ENCODE measurements around the gene ITIH2.

The ITIH2 gene

DNA sequence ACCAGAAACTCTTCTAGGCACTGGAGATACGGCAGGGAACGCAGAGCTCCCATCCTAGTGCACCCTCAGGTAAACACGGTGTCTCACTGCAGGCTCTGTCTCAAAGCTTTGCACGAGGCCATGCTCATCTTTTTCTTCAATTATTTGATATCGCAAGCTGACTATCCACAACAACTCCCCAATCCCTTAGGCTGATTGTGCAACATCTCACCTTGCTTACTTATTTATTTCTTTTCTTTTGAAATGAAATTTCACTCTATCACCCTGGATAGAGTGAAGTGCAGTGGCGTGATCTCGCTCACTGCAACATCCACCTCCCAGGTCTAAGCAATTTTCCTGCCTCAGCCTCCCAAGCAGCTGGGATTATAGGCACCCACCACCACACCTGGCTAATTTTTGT lies 12.4 kb downstream of the ITIH2 start:
- Histone ChIP-seq H3K27ac (ENCODE audit: low read length, poor library complexity, severe bottlenecking) (no peak overlapping the region), H3K79me1 (replicated peaks; ENCODE audit: low read length, poor library complexity, severe bottlenecking) (no peaks in the 10 kb centered on the region), H3K9ac (ENCODE audit: low read length) (no peak overlapping the region), H2AK5ac (ENCODE audit: low read length, severe bottlenecking) (no peak overlapping the region), H3K27me3 (ENCODE audit: control insufficient read depth in 1 of 2, insufficient read depth in 1 of 2, low read length in 2 of 2) (peaks cover 0 to 5% of the 10 kb centered on the region in 2 experiments), H3K4ac (ENCODE audit: low read depth in 1 of 2, low read length in 2 of 2) (no peak overlapping the region), H2BK12ac (ENCODE audit: low read length in 2 of 2) (no peak overlapping the region), H3K23ac (ENCODE audit: low read length in 2 of 2) (no peak overlapping the region), H3K36me3 (ENCODE audit: control insufficient read depth in 1 of 2, insufficient read depth in 2 of 2, low read depth in 1 of 2, low read length in 2 of 2) (no peaks in the 10 kb centered on the region), H2BK5ac (ENCODE audit: low read depth, low read length, poor library complexity, severe bottlenecking) (no peak overlapping the region), H3K9me3 (ENCODE audit: control insufficient read depth, low read length) (no peaks in the 10 kb centered on the region), H3K18ac (ENCODE audit: low read depth in 1 of 2, low read length in 2 of 2) (no peak overlapping the region), H2AFZ (ENCODE audit: low read depth, low read length) (no peak overlapping the region), H2BK120ac (ENCODE audit: low read depth, low read length) (no peak overlapping the region), H4K8ac (ENCODE audit: low read length) (no peak overlapping the region), H3K4me3 (ENCODE audit: insufficient read depth in 1 of 2, low read depth in 1 of 2, low read length in 2 of 2) (no peak overlapping the region), H3K4me2 (ENCODE audit: low read length, poor library complexity, severe bottlenecking) (no peak overlapping the region), H4K91ac (ENCODE audit: low read length) (no peak overlapping the region), H3K4me1 (ENCODE audit: control insufficient read depth, insufficient read depth, low read depth, low read length) (no peaks in the 10 kb centered on the region), H2BK15ac (ENCODE audit: low read depth, poor library complexity, severe bottlenecking) (no peak overlapping the region), H3K14ac (ENCODE audit: low read length in 2 of 2) (no peak overlapping the region)
- WGBS: 85% methylated on average over 7 of the region's 7 CpGs
- DNase-seq: no peak

DNA sequence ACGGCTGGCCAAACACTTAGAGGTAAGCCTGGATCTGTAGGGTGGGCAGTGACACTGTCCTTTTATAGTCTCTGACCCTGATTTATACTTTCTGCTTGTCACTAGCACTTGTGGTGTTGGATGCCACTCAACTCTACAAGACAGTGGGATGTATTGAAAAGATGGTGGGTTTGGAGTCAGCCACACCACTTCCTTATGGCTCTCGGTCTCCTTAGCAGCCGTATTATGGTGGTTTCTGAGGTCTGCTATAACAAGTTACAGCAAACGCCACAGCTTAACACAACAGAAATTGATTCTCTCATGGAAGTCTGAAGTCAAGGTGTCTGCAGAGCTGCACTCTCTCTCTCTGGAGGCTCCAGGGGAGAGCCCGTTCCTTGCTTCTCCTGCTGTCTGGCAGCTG lies 14.7 kb downstream of the ITIH2 start:
- Histone ChIP-seq H3K14ac (ENCODE audit: low read length in 2 of 2) (no peak overlapping the region), H3K4me1 (ENCODE audit: control insufficient read depth, insufficient read depth, low read depth, low read length) (no peaks in the 10 kb centered on the region), H2BK15ac (ENCODE audit: low read depth, poor library complexity, severe bottlenecking) (no peak overlapping the region), H3K27me3 (ENCODE audit: control insufficient read depth in 1 of 2, insufficient read depth in 1 of 2, low read length in 2 of 2) (peaks cover 0 to 13% of the 10 kb centered on the region in 2 experiments), H3K4me2 (ENCODE audit: low read length, poor library complexity, severe bottlenecking) (no peak overlapping the region), H3K36me3 (ENCODE audit: control insufficient read depth in 1 of 2, insufficient read depth in 2 of 2, low read depth in 1 of 2, low read length in 2 of 2) (no peaks in the 10 kb centered on the region), H2BK12ac (ENCODE audit: low read length in 2 of 2) (no peak overlapping the region), H3K9me3 (ENCODE audit: control insufficient read depth, low read length) (no peaks in the 10 kb centered on the region), H3K4me3 (ENCODE audit: insufficient read depth in 1 of 2, low read depth in 1 of 2, low read length in 2 of 2) (no peak overlapping the region), H3K23ac (ENCODE audit: low read length in 2 of 2) (no peak overlapping the region), H4K8ac (ENCODE audit: low read length) (no peak overlapping the region), H3K79me1 (replicated peaks; ENCODE audit: low read length, poor library complexity, severe bottlenecking) (no peaks in the 10 kb centered on the region), H2AK5ac (ENCODE audit: low read length, severe bottlenecking) (no peak overlapping the region), H2AFZ (ENCODE audit: low read depth, low read length) (no peak overlapping the region), H3K9ac (ENCODE audit: low read length) (no peak overlapping the region), H3K18ac (ENCODE audit: low read depth in 1 of 2, low read length in 2 of 2) (no peak overlapping the region), H2BK120ac (ENCODE audit: low read depth, low read length) (no peak overlapping the region), H4K91ac (ENCODE audit: low read length) (no peak overlapping the region), H3K4ac (ENCODE audit: low read depth in 1 of 2, low read length in 2 of 2) (no peak overlapping the region), H2BK5ac (ENCODE audit: low read depth, low read length, poor library complexity, severe bottlenecking) (no peak overlapping the region), H3K27ac (ENCODE audit: low read length, poor library complexity, severe bottlenecking) (no peak overlapping the region)
- WGBS: 85% methylated on average over 5 of the region's 5 CpGs
- no peak for DNase-seq

DNA sequence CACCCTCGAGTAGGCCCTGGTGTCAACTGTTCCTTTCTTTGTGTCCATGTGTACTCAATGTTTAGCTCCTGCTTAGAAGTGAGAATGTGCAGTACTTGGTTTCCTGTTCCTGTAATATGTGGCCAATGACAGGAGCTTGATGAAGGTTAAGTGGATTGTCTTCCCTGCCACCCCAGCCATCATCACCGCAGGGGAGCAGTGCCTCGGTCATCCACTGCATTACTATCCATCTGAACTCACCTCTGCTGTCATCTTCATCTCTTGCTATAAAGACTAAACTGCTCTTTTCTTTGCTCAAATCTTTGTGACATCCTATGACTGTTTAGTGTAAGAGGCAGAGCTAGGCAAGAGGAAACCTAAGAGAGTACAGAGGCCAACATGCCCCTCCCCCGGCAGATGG lies 15.6 kb downstream of the ITIH2 start:
- Histone ChIP-seq H3K18ac (ENCODE audit: low read depth in 1 of 2, low read length in 2 of 2) (no peak overlapping the region), H2BK120ac (ENCODE audit: low read depth, low read length) (no peak overlapping the region), H3K79me1 (replicated peaks; ENCODE audit: low read length, poor library complexity, severe bottlenecking) (no peaks in the 10 kb centered on the region), H3K9me3 (ENCODE audit: control insufficient read depth, low read length) (no peaks in the 10 kb centered on the region), H4K91ac (ENCODE audit: low read length) (no peak overlapping the region), H3K4me2 (ENCODE audit: low read length, poor library complexity, severe bottlenecking) (no peak overlapping the region), H2AK5ac (ENCODE audit: low read length, severe bottlenecking) (no peak overlapping the region), H4K8ac (ENCODE audit: low read length) (no peak overlapping the region), H3K4ac (ENCODE audit: low read depth in 1 of 2, low read length in 2 of 2) (no peak overlapping the region), H2AFZ (ENCODE audit: low read depth, low read length) (no peak overlapping the region), H3K23ac (ENCODE audit: low read length in 2 of 2) (no peak overlapping the region), H2BK5ac (ENCODE audit: low read depth, low read length, poor library complexity, severe bottlenecking) (no peak overlapping the region), H3K4me1 (ENCODE audit: control insufficient read depth, insufficient read depth, low read depth, low read length) (no peaks in the 10 kb centered on the region), H3K4me3 (ENCODE audit: insufficient read depth in 1 of 2, low read depth in 1 of 2, low read length in 2 of 2) (no peak overlapping the region), H3K27ac (ENCODE audit: low read length, poor library complexity, severe bottlenecking) (no peak overlapping the region), H2BK15ac (ENCODE audit: low read depth, poor library complexity, severe bottlenecking) (no peak overlapping the region), H3K9ac (ENCODE audit: low read length) (no peak overlapping the region), H3K14ac (ENCODE audit: low read length in 2 of 2) (no peak overlapping the region), H3K36me3 (ENCODE audit: control insufficient read depth in 1 of 2, insufficient read depth in 2 of 2, low read depth in 1 of 2, low read length in 2 of 2) (no peaks in the 10 kb centered on the region), H3K27me3 (ENCODE audit: control insufficient read depth in 1 of 2, insufficient read depth in 1 of 2, low read length in 2 of 2) (peaks cover 0 to 13% of the 10 kb centered on the region in 2 experiments), H2BK12ac (ENCODE audit: low read length in 2 of 2) (no peak overlapping the region)
- DNase-seq: no peak
- 57% methylated on average over 2 of the region's 4 CpGs for WGBS

DNA sequence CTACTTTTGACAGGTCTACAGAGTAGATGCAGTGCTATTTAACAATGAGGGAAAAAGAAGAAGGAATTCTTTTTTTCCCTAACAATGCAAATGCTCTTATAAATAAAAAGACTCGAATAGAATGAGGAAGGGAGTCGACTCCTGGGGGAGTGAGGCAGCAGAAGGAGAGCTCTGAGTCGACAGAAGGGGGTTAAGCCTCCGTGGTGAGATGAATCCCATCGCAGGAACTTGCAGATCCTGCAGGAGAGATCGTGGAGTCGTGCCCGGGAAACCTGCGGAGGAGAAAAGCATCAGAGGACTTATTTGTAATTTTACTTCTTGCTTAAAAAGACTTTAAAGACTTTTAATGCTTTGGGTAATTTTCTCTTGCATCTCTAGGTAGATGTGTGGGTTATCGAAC lies 17.4 kb downstream of the ITIH2 start:
- H3K9ac ChIP-seq (ENCODE audit: low read length): no peak overlapping the region
- H3K18ac ChIP-seq (ENCODE audit: low read depth in 1 of 2, low read length in 2 of 2): no peak overlapping the region
- no peaks in the 10 kb centered on the region for H3K4me1 ChIP-seq (ENCODE audit: control insufficient read depth, insufficient read depth, low read depth, low read length)
- H3K14ac ChIP-seq (ENCODE audit: low read length in 2 of 2): no peak overlapping the region
- 67% methylated on average over 10 of the region's 10 CpGs for WGBS
- H3K9me3 ChIP-seq (ENCODE audit: control insufficient read depth, low read length): no peaks in the 10 kb centered on the region
- no peak overlapping the region for H4K91ac ChIP-seq (ENCODE audit: low read length)
- no peak overlapping the region for H2BK15ac ChIP-seq (ENCODE audit: low read depth, poor library complexity, severe bottlenecking)
- H3K27me3 ChIP-seq (ENCODE audit: control insufficient read depth in 1 of 2, insufficient read depth in 1 of 2, low read length in 2 of 2): peaks cover 0 to 23% of the 10 kb centered on the region in 2 experiments
- no peak overlapping the region for H2AFZ ChIP-seq (ENCODE audit: low read depth, low read length)
- H3K36me3 ChIP-seq (ENCODE audit: control insufficient read depth in 1 of 2, insufficient read depth in 2 of 2, low read depth in 1 of 2, low read length in 2 of 2): no peaks in the 10 kb centered on the region
- H2BK12ac ChIP-seq (ENCODE audit: low read length in 2 of 2): no peak overlapping the region
- no peak overlapping the region for H3K4me3 ChIP-seq (ENCODE audit: insufficient read depth in 1 of 2, low read depth in 1 of 2, low read length in 2 of 2)
- no peak overlapping the region for H4K8ac ChIP-seq (ENCODE audit: low read length)
- H3K4me2 ChIP-seq (ENCODE audit: low read length, poor library complexity, severe bottlenecking): no peak overlapping the region
- no peak for DNase-seq
- no peaks in the 10 kb centered on the region for H3K79me1 ChIP-seq (replicated peaks; ENCODE audit: low read length, poor library complexity, severe bottlenecking)
- H2BK5ac ChIP-seq (ENCODE audit: low read depth, low read length, poor library complexity, severe bottlenecking): no peak overlapping the region
- no peak overlapping the region for H2BK120ac ChIP-seq (ENCODE audit: low read depth, low read length)
- no peak overlapping the region for H2AK5ac ChIP-seq (ENCODE audit: low read length, severe bottlenecking)
- no peak overlapping the region for H3K23ac ChIP-seq (ENCODE audit: low read length in 2 of 2)
- no peak overlapping the region for H3K27ac ChIP-seq (ENCODE audit: low read length, poor library complexity, severe bottlenecking)
- H3K4ac ChIP-seq (ENCODE audit: low read depth in 1 of 2, low read length in 2 of 2): no peak overlapping the region
